Sciatic nerve (tissue), 2 donors: Measurements from ENCODE around the gene RAP1A. TPM values are rescaled to one million over a fixed set of nuclear protein-coding genes. Genes with fewer than 3 reads are reported as not detected.
"Not testable (repeated sequence)": the region's sequence is repeated elsewhere in the genome, so short reads cannot be mapped to it uniquely, and the experiment has no call there.

Source experiments
- ATAC-seq: fragments of 200-7000 bp; cut with Tn5 transposase; one replicate; pipeline ENCODE4 v1.9.1; 2020; ENCODE audit warnings: mild to moderate bottlenecking, moderate library complexity
- DNase-seq: peaks from one replicate; pipeline ENCODE4 v3.0.0-alpha.2; 2020; ENCODE audit warnings: low spot score
- intact Hi-C: fragments of 100-400 bp; cut with DNase I; formaldehyde crosslinking; loops from one replicate; pipeline ENCODE4 v1.14.2; 2022
- total RNA-seq: library from RNA; stranded (reverse); fragmentation: NEBNext Ultra II Directional; extraction: Animal tissue kit (Norgen Biotek cat#: 25700); gene quantifications from one replicate; pipeline ENCODE4 v1.2.1, GENCODE V29; 2021
- donor health status: DM: no; HTN: no; CAD: no.
- donor health status: DM: no; HTN: no; CAD: no.

The RAP1A gene
- total RNA-seq, 1 donor from 2014 or later, result 97.0 TPM

GRCh38 chr1:111621050-111621449, 1.5 kb downstream of the RAP1A start:
- no peak for DNase-seq
- intact Hi-C loops, result no loop called here
- ATAC-seq, result no peak

GRCh38 chr1:111622166-111622565, 2.6 kb downstream of the RAP1A start:
- no peak for ATAC-seq
- DNase-seq, result no peak
- intact Hi-C loops, result no loop called here

GRCh38 chr1:111624382-111624781, 4.8 kb downstream of the RAP1A start:
- DNase-seq, result no peak
- no peak for ATAC-seq
- intact Hi-C loops, result no loop called here

GRCh38 chr1:111625276-111625675, 5.7 kb downstream of the RAP1A start:
- ATAC-seq, result no peak

GRCh38 chr1:111628153-111628552, 8.6 kb downstream of the RAP1A start:
- ATAC-seq, result no peak
- intact Hi-C loops, result no loop called here

More at GRCh38 chr1:111625276-111625675, 5.7 kb downstream of the RAP1A start:
- intact Hi-C loops, result no loop called here
- DNase-seq, result no peak

GRCh38 chr1:111629190-111629954, 9.8 kb downstream of the RAP1A start:
- ATAC-seq, result no peak
- no peak for DNase-seq
- intact Hi-C loops, result no loop called here

More at GRCh38 chr1:111628153-111628552, 8.6 kb downstream of the RAP1A start:
- DNase-seq, result no peak

GRCh38 chr1:111630567-111630966, 11.0 kb downstream of the RAP1A start:
- DNase-seq, result no peak
- intact Hi-C loops, result no loop called here
- ATAC-seq, result no peak

GRCh38 chr1:111631502-111631901, 11.9 kb downstream of the RAP1A start:
- ATAC-seq, result no peak
- no peak for DNase-seq
- intact Hi-C loops, result no loop called here

GRCh38 chr1:111632771-111633170, 13.2 kb downstream of the RAP1A start:
- intact Hi-C loops, DNase-seq, ATAC-seq: not testable (repeated sequence)

GRCh38 chr1:111633736-111634247, 14.2 kb downstream of the RAP1A start:
- no peak for ATAC-seq
- DNase-seq, result no peak
- intact Hi-C loops, result no loop called here

GRCh38 chr1:111635324-111636009, 15.9 kb downstream of the RAP1A start:
- DNase-seq (no peak), ATAC-seq (no peak)
- intact Hi-C loops, result no loop called here

GRCh38 chr1:111638320-111638719, 18.7 kb downstream of the RAP1A start:
- no peak for DNase-seq
- no peak for ATAC-seq
- intact Hi-C loops, result no loop called here

GRCh38 chr1:111639602-111640198, 20.1 kb downstream of the RAP1A start:
- intact Hi-C loops, result no loop called here
- no peak for DNase-seq
- ATAC-seq, result no peak

GRCh38 chr1:111643097-111643496, 23.5 kb downstream of the RAP1A start:
- no peak for ATAC-seq
- intact Hi-C loops, result no loop called here

GRCh38 chr1:111643696-111644095, 24.1 kb downstream of the RAP1A start:
- intact Hi-C loops, result no loop called here
- ATAC-seq, result no peak

More at GRCh38 chr1:111643097-111643496, 23.5 kb downstream of the RAP1A start:
- no peak for DNase-seq

GRCh38 chr1:111644506-111644905, 24.9 kb downstream of the RAP1A start:
- ATAC-seq, result no peak
- intact Hi-C loops, result no loop called here

More at GRCh38 chr1:111643696-111644095, 24.1 kb downstream of the RAP1A start:
- no peak for DNase-seq

GRCh38 chr1:111647736-111648135, 28.1 kb downstream of the RAP1A start:
- no peak for DNase-seq
- intact Hi-C loops, result no loop called here
- no peak for ATAC-seq

More at GRCh38 chr1:111644506-111644905, 24.9 kb downstream of the RAP1A start:
- DNase-seq, result no peak

GRCh38 chr1:111648806-111649205, 29.2 kb downstream of the RAP1A start:
- ATAC-seq (no peak), DNase-seq (no peak)
- intact Hi-C loops, result no loop called here

GRCh38 chr1:111649227-111649626, 29.6 kb downstream of the RAP1A start:
- DNase-seq (no peak), ATAC-seq (no peak)
- intact Hi-C loops, result no loop called here

GRCh38 chr1:111649648-111650047, 30.1 kb downstream of the RAP1A start:
- DNase-seq (no peak), ATAC-seq (no peak)
- intact Hi-C loops, result loop anchor here (5.0 kb wide), 1 partner anchor 142 kb away; no protein-coding TSS in a partner anchor
